Psoas muscle (tissue), 8 donors: ENCODE data around the gene MMP17. TPM values are rescaled to one million over a fixed set of nuclear protein-coding genes. Genes with fewer than 3 reads are reported as not detected.
"Not testable (repeated sequence)": the region's sequence is repeated elsewhere in the genome, so short reads cannot be mapped to it uniquely, and the experiment has no call there.

Experiments used
- ATAC-seq, 4 donors: fragments of 200-7000 bp; cut with Tn5 transposase; one replicate each; pipeline ENCODE4 v1.9.1; 2020; ENCODE audit warnings: moderate library complexity in 3 of 4, mild to moderate bottlenecking in 2 of 4
- DNase-seq, 2 donors: peaks; one replicate each; pipeline ENCODE4 v3.0.0-alpha.2; 2020
- H3K27ac ChIP-seq: fragments of 200-600 bp; one replicate; pipeline ENCODE4 v1.8.0; 2022
- H3K27me3 ChIP-seq, 3 donors: fragments of 200-600 bp in 1 of 3; one replicate each; pipeline versions ENCODE4 v1.6.1 to v1.8.0; 2013 to 2022; ENCODE audit warnings: low read length in 2 of 3, mild to moderate bottlenecking in 2 of 3, moderate library complexity in 1 of 3; ENCODE audit not compliant: insufficient read depth in 3 of 3
- H3K36me3 ChIP-seq, 2 donors: fragments of 200-600 bp in 1 of 2; one replicate each; pipeline versions ENCODE4 v1.6.1 to v1.8.0; 2013 to 2022; ENCODE audit warnings: low read depth in 1 of 2, mild to moderate bottlenecking in 1 of 2, moderate library complexity in 1 of 2; ENCODE audit not compliant: insufficient read depth in 1 of 2
- H3K4me1 ChIP-seq: fragments of 200-600 bp; one replicate; pipeline ENCODE4 v1.8.0; 2022
- H3K4me3 ChIP-seq: fragments of 200-600 bp; one replicate; pipeline ENCODE4 v1.8.0; 2022; ENCODE audit warnings: mild to moderate bottlenecking
- H3K9me3 ChIP-seq: fragments of 200-600 bp; one replicate; pipeline ENCODE4 v1.8.0; 2022
- WGBS, 3 donors: extraction: QIAGEN DNeasy Blood & Tissue Kit; methylation state at CpG; one replicate each; pipeline versions ENCODE4 v1.1.6 to v1.1.7; 2013; 5-methylcytosine and 5-hydroxymethylcytosine counted together
- intact Hi-C, 2 donors: fragments of 100-400 bp; cut with DNase I; formaldehyde crosslinking; loops; one replicate each; pipeline versions ENCODE4 v1.11.0 to v1.14.2; 2022
- polyA plus RNA-seq, 3 donors: library from polyadenylated mRNA; stranded (reverse); fragments of 200-250 nt; gene quantifications; one replicate each; pipeline ENCODE4 v1.2.3, GENCODE V29; 2013
- total RNA-seq, 4 donors: library from RNA; stranded (reverse); fragmentation: NEBNext Ultra II Directional in 2 of 4; extraction: Animal tissue kit (Norgen Biotek cat#: 25700) in 2 of 4; gene quantifications; one replicate each; pipeline versions ENCODE4 v1.2.1 to v1.2.4, GENCODE V29; 2021 to 2023
- TF ChIP-seq, protein P1 (sequence below): fragments of 200-600 bp; IDR thresholded peaks from one replicate; pipeline ENCODE4 v1.8.0; 2022; ENCODE audit warnings: antibody characterized with exemption
- donor health status: healthy with polysubstance abuse.
- donor health status: DM: no; HTN: no; CAD: no; lungs with moderate emphysema.
- donor health status: Bipolar disorder and iron deficiency.
- donor health status: healthy.
- donor health status: DM: yes; HTN: yes; CAD: no.
- donor health status: DM: no; HTN: no; CAD: no.
- donor health status: DM: no; HTN: no; CAD: no.
- donor health status: DM: yes; HTN: yes; CAD: no.

The MMP17 gene
- total and polyA plus RNA-seq, 7 donors, result 0.64 to 1.4 (median 1.0) TPM

DNA sequence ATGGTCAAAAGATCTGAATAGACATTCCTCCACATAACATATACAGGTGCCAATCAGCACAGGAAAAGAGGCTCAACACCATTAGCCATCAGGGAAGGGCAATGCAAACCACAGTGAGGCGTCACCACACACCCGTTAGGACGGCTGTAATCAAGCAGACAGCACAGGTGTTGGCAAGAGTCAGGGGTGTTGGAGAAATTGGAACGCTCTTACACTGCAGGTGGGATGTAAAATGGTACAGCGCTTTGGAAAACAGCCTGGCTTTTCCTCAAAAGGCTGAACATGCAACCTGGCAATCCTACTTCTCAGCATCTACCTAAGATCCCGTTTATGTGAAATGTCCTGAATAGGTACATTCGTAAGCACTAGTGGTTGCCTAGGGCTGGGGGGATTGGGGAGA, 21.5 kb upstream of the MMP17 start:
- WGBS, 3 donors, result 72 to 75% (median 74%) methylated on average over 7 of the region's 7 CpGs
- TF ChIP-seq, protein P1, sequence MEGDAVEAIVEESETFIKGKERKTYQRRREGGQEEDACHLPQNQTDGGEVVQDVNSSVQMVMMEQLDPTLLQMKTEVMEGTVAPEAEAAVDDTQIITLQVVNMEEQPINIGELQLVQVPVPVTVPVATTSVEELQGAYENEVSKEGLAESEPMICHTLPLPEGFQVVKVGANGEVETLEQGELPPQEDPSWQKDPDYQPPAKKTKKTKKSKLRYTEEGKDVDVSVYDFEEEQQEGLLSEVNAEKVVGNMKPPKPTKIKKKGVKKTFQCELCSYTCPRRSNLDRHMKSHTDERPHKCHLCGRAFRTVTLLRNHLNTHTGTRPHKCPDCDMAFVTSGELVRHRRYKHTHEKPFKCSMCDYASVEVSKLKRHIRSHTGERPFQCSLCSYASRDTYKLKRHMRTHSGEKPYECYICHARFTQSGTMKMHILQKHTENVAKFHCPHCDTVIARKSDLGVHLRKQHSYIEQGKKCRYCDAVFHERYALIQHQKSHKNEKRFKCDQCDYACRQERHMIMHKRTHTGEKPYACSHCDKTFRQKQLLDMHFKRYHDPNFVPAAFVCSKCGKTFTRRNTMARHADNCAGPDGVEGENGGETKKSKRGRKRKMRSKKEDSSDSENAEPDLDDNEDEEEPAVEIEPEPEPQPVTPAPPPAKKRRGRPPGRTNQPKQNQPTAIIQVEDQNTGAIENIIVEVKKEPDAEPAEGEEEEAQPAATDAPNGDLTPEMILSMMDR, result no peak
- Histone ChIP-seq H3K36me3 (peaks cover 0 to 16% of the 10 kb centered on the region in 2 donors), H3K27ac (no peak overlapping the region), H3K4me1 (no peaks in the 10 kb centered on the region), H3K9me3 (no peaks in the 10 kb centered on the region), H3K4me3 (no peak overlapping the region), H3K27me3 (no peaks in the 10 kb centered on the region)
- ATAC-seq, result no peak
- no peak for DNase-seq
- intact Hi-C loops, result no loop called here

DNA sequence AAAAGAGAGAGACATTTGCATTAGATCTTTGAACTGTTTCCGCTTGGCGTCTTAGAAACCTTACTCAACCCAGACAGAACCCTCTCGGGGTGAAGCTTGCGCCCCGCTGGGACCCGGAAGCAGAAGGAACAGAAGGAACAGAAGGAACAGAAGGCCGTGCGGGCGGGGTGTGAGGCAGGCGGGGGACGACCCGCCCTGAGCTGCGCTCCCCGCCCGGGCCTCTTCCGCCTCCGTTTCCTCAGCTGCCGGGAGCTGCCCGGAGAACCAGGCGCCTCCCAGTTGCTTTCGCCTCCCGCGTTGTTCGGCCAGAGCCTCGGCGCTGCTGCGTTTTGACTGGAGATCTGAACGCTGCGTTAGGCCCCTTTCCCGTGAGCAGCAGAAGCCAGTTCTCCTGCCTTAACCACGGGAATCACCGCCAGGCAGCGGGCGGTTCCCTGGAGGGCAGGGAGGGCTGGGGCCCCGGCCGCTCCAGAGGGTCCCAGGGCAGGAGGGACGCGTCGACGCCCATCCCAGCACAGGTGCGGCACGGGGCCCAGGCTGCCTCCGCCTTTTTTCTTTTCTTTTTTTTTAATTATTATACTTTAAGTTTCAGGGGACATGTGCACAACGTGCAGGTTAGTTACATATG, 19.3 kb upstream of the MMP17 start:
- ATAC-seq (peak in 2 of 4 donors; percentile 44 to 49), DNase-seq (peak; percentile 48 to 77)
- no peaks in the 10 kb centered on the region for H3K4me1 ChIP-seq
- TF ChIP-seq, protein P1, result no peak
- 61 to 78% (median 64%) methylated on average over 40 to 44 of the region's 44 CpGs for WGBS, 3 donors
- no peak overlapping the region for H3K4me3 ChIP-seq
- no peaks in the 10 kb centered on the region for H3K36me3 ChIP-seq
- H3K27ac ChIP-seq, result no peak overlapping the region
- no peaks in the 10 kb centered on the region for H3K9me3 ChIP-seq
- no peaks in the 10 kb centered on the region for H3K27me3 ChIP-seq
- intact Hi-C loops, result no loop called here

DNA sequence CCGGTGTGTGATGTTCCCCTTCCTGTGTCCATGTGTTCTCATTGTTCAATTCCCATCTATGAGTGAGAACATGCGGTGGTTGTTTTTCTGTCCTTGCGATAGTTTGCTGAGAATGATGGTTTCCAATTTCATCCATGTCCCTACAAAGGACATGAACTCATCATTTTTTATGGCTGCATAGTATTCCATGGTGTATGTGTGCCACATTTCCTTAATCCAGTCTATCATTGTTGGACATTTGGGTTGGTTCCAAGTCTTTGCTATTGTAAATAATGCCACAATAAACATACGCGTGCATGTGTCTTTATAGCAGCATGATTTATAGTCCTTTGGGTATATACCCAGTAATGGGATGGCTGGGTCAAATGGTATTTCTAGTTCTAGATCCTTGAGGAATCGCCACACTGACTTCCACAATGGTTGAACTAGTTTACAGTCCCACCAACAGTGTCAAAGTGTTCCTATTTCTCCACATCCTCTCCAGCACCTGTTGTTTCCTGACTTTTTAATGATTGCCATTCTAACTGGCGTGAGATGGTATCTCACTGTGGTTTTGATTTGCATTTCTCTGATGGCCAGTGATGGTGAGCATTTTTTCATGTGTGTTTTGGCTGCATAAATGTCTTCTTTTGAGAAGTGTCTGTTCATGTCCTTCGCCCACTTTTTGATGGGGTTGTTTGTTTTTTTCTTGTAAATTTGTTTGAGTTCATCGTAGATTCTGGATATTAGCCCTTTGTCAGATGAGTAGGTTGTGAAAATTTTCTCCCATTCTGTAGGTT, 18.5 kb upstream of the MMP17 start:
- ATAC-seq, intact Hi-C loops, H3K36me3 ChIP-seq, H3K27ac ChIP-seq, H3K9me3 ChIP-seq, H3K4me3 ChIP-seq, H3K4me1 ChIP-seq, H3K27me3 ChIP-seq, DNase-seq: not testable (repeated sequence)
- 81 to 87% (median 87%) methylated on average over 5 to 7 of the region's 9 CpGs for WGBS, 3 donors

DNA sequence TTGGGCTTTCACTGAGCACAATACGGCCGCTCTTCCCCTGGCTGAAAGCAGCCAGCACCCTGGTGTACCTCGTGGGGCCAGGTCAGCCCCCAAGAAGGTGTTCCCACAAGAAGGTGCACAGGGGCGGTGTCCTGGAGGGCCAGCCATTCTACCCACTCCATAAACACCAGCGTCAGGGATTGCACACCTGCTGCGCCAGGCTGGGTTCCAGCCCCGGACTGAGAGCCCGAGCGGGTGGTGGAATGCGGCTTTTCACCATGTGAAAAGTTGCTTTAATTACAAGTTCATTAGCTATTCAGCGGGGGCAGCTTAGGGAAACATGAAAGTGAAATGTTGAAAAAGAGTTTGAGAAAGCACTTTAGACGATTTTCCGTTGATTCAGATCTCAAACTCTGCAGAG, 17.5 kb upstream of the MMP17 start:
- no peaks in the 10 kb centered on the region for H3K4me1 ChIP-seq
- no peaks in the 10 kb centered on the region for H3K9me3 ChIP-seq
- H3K27ac ChIP-seq, result no peak overlapping the region
- TF ChIP-seq, protein P1, result no peak
- no peaks in the 10 kb centered on the region for H3K36me3 ChIP-seq
- ATAC-seq, result no peak
- no peak overlapping the region for H3K4me3 ChIP-seq
- H3K27me3 ChIP-seq, result no peaks in the 10 kb centered on the region
- no peak for DNase-seq
- WGBS, 3 donors, result 62 to 64% (median 62%) methylated on average over 13 of the region's 13 CpGs
- intact Hi-C loops, result no loop called here

DNA sequence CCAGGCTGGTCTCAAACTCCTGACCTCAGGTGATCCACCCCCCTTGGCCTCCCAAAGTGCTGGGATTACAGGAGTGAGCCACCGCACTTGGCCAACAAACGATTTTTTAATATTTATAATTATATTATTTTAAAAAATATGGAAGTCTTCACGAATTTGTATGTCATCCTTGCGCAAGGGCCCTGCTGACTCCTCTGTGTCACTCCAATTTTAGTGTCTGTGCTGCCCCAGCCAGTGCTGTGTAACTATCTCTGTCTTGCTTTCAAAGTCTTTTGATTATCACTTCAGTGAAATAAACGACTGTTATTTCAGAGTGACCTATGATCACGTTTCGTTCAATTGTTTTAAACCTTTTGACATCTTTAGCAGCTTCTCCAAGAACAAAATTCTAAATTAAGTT, 13.1 kb upstream of the MMP17 start:
- ATAC-seq, result no peak
- intact Hi-C loops, result no loop called here
- Histone ChIP-seq H3K27ac (no peak overlapping the region), H3K9me3 (no peaks in the 10 kb centered on the region), H3K27me3 (no peaks in the 10 kb centered on the region), H3K4me1 (no peaks in the 10 kb centered on the region), H3K4me3 (no peak overlapping the region), H3K36me3 (no peaks in the 10 kb centered on the region)
- peak in 1 of 2 donors; percentile 14 for DNase-seq
- TF ChIP-seq, protein P1, result no peak
- 82 to 84% (median 83%) methylated on average over 7 of the region's 7 CpGs for WGBS, 3 donors
